ENCODE data around the gene TGFBRAP1.

TGFBRAP1 gene

DNA sequence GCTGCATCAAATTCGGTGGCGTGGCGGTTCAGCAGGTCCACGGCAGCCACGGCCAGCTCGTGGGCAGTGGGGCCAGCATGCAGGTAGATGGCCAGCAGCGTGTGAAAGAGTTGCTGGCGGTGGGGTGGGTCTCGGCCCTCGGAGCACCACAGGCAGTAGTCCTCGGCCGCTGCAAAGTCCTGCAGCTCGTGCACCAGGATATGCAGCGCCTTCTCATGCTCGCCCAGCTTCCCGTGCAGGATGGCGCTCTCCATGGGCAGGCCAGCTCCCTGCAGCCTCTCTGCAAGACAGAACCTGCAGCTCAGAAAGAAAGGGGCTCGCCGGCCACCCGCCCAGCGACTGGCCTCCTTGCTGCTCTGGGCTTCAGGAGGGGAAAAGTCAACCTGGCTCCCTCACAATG, 60.1 kb downstream of the TGFBRAP1 start:
- no peaks in the 10 kb centered on the region for H3K4me1 ChIP-seq
- no peak overlapping the region for H3K4me2 ChIP-seq (ENCODE audit: low read length)
- no peaks in the 10 kb centered on the region for H3K27me3 ChIP-seq (ENCODE audit: control insufficient read depth, insufficient read depth, low read length)
- TF ChIP-seq, protein P1, sequence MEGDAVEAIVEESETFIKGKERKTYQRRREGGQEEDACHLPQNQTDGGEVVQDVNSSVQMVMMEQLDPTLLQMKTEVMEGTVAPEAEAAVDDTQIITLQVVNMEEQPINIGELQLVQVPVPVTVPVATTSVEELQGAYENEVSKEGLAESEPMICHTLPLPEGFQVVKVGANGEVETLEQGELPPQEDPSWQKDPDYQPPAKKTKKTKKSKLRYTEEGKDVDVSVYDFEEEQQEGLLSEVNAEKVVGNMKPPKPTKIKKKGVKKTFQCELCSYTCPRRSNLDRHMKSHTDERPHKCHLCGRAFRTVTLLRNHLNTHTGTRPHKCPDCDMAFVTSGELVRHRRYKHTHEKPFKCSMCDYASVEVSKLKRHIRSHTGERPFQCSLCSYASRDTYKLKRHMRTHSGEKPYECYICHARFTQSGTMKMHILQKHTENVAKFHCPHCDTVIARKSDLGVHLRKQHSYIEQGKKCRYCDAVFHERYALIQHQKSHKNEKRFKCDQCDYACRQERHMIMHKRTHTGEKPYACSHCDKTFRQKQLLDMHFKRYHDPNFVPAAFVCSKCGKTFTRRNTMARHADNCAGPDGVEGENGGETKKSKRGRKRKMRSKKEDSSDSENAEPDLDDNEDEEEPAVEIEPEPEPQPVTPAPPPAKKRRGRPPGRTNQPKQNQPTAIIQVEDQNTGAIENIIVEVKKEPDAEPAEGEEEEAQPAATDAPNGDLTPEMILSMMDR (IDR thresholded peaks at IDR 0.05): no peak
- H3K9ac ChIP-seq: no peak overlapping the region
- H3K27ac ChIP-seq: no peak overlapping the region
- H3K36me3 ChIP-seq (ENCODE audit: control insufficient read depth, insufficient read depth, low read length): no peaks in the 10 kb centered on the region
- no peaks in the 10 kb centered on the region for H3K9me3 ChIP-seq (ENCODE audit: control insufficient read depth, low read length)
- H3K79me2 ChIP-seq: no peaks in the 10 kb centered on the region
- H2AFZ ChIP-seq: no peak overlapping the region
- H3K4me3 ChIP-seq (ENCODE audit: low read depth, low read length): no peak overlapping the region

DNA sequence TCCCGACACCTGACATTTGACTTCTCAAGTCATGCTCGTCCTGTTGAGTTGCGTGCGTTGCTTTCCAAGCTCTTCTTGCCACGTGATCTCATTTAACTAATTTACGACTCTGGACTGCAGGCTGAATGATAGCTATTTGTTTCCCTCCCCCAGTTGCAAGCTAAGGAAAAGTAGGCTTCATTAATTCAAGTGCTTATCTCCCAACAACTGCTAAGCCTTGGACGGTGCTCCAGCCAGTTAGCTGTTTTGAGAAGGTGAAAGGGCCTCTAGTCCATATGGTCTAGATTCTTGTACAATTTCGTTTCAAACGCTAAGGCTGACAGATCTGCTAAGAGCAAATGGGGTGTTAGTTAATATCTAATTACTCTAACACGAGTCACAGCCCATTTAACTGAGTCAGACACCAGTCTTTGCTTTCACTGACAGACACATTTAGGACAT, 66.9 kb downstream of the TGFBRAP1 start:
- Histone ChIP-seq H3K4me1 (no peaks in the 10 kb centered on the region), H3K4me3 (ENCODE audit: low read depth, low read length) (no peak overlapping the region), H3K9me3 (ENCODE audit: control insufficient read depth, low read length) (no peaks in the 10 kb centered on the region), H3K79me2 (no peaks in the 10 kb centered on the region), H3K36me3 (ENCODE audit: control insufficient read depth, insufficient read depth, low read length) (no peaks in the 10 kb centered on the region), H2AFZ (no peak overlapping the region), H3K9ac (no peak overlapping the region), H3K4me2 (ENCODE audit: low read length) (no peak overlapping the region), H3K27me3 (ENCODE audit: control insufficient read depth, insufficient read depth, low read length) (no peaks in the 10 kb centered on the region), H3K27ac (no peak overlapping the region)
- TF ChIP-seq, protein P1 (IDR thresholded peaks at IDR 0.05): no peak

DNA sequence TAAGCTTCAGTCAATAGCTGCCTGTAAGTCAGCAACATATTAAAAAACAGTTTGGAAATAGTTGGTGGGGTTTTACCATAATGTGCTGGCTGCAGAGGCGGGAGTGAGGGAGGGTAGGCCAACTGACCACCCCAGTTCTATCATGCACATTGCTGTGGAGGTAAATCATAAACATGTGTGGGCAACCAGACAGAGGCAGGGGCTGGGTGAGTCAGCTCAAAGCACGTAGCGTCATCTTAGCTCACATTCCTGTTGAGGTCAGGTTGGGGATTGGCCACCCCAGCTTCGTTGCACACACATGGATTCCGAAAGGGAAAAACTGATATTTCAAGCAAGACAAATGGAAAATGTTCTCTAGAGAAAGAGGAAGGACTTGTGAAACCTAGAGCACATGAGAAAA, 68.5 kb downstream of the TGFBRAP1 start:
- Histone ChIP-seq H3K4me3 (ENCODE audit: low read depth, low read length) (no peak overlapping the region), H3K9me3 (ENCODE audit: control insufficient read depth, low read length) (no peaks in the 10 kb centered on the region), H3K36me3 (ENCODE audit: control insufficient read depth, insufficient read depth, low read length) (no peaks in the 10 kb centered on the region), H3K27ac (no peak overlapping the region), H3K9ac (no peak overlapping the region), H2AFZ (no peak overlapping the region), H3K4me1 (no peaks in the 10 kb centered on the region), H3K79me2 (no peaks in the 10 kb centered on the region), H3K27me3 (ENCODE audit: control insufficient read depth, insufficient read depth, low read length) (no peaks in the 10 kb centered on the region), H3K4me2 (ENCODE audit: low read length) (no peak overlapping the region)
- TF ChIP-seq, protein P1 (IDR thresholded peaks at IDR 0.05): no peak

DNA sequence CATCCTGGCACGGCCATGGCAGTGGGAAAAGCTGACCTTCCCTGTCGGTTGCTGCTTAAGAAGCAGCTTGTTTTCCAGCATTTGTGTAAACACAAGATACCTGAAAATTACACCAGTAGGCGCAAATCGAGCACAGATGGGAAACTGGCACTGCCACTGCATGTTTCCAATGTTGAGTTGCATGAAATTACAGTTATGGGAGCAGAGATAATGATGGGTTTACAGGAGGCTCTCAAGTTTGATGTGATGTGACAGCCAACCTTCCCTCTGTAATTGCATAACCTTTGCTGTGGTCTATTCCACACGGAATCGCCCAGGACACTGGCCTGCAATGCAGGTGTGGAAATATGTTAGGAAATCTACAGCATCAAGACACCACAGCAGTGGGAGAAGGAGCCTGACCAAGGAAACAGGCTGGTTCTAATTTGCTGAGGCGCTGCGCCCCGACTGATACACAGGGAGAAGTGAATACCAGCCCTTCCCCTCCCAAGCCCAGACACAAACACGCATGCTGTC, 70.6 kb downstream of the TGFBRAP1 start:
- Histone ChIP-seq H3K36me3 (ENCODE audit: control insufficient read depth, insufficient read depth, low read length) (no peaks in the 10 kb centered on the region), H3K27me3 (ENCODE audit: control insufficient read depth, insufficient read depth, low read length) (no peaks in the 10 kb centered on the region), H3K4me3 (ENCODE audit: low read depth, low read length) (no peak overlapping the region), H3K4me2 (ENCODE audit: low read length) (no peak overlapping the region), H3K27ac (no peak overlapping the region), H3K9ac (no peak overlapping the region), H3K9me3 (ENCODE audit: control insufficient read depth, low read length) (no peaks in the 10 kb centered on the region), H3K79me2 (no peaks in the 10 kb centered on the region), H2AFZ (no peak overlapping the region), H3K4me1 (no peaks in the 10 kb centered on the region)
- TF ChIP-seq, protein P1 (IDR thresholded peaks at IDR 0.05): no peak

DNA sequence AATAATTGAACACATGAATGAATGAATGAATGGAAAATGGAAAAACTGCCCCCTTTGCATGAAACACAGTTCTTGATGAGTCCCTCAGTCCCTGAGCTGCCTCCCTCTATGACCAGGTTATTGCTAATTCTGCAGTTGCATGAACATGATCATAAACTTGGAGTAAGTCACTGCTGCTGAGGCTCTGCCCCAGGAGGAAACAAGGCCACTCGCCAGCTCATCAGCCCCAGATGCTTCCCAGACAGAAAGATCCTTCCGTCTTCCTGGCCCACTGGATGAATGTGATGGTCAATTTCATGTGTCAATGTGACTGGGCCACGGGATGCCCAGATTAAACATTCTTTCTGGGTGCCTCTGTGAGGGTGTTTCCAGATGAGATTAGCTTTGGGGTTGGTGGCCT, 71.6 kb downstream of the TGFBRAP1 start:
- H3K4me2 ChIP-seq (ENCODE audit: low read length): no peak overlapping the region
- no peaks in the 10 kb centered on the region for H3K27me3 ChIP-seq (ENCODE audit: control insufficient read depth, insufficient read depth, low read length)
- H3K9ac ChIP-seq: no peak overlapping the region
- H3K36me3 ChIP-seq (ENCODE audit: control insufficient read depth, insufficient read depth, low read length): no peaks in the 10 kb centered on the region
- TF ChIP-seq, protein P1 (IDR thresholded peaks at IDR 0.05): no peak
- H2AFZ ChIP-seq: no peak overlapping the region
- no peaks in the 10 kb centered on the region for H3K79me2 ChIP-seq
- H3K4me3 ChIP-seq (ENCODE audit: low read depth, low read length): no peak overlapping the region
- no peak overlapping the region for H3K27ac ChIP-seq
- no peaks in the 10 kb centered on the region for H3K4me1 ChIP-seq
- no peaks in the 10 kb centered on the region for H3K9me3 ChIP-seq (ENCODE audit: control insufficient read depth, low read length)

Measured in parathyroid adenoma (tissue), 2 donors.